ENCODE results near the gene VSIG10L2.

VSIG10L2 gene

GRCh38 chr11:125990244-125990643, 44.4 kb downstream of the VSIG10L2 start:
- POLR2A ChIA-PET: no interaction called here
- CTCF ChIA-PET: no interaction called here
- TF ChIP-seq, protein P1, sequence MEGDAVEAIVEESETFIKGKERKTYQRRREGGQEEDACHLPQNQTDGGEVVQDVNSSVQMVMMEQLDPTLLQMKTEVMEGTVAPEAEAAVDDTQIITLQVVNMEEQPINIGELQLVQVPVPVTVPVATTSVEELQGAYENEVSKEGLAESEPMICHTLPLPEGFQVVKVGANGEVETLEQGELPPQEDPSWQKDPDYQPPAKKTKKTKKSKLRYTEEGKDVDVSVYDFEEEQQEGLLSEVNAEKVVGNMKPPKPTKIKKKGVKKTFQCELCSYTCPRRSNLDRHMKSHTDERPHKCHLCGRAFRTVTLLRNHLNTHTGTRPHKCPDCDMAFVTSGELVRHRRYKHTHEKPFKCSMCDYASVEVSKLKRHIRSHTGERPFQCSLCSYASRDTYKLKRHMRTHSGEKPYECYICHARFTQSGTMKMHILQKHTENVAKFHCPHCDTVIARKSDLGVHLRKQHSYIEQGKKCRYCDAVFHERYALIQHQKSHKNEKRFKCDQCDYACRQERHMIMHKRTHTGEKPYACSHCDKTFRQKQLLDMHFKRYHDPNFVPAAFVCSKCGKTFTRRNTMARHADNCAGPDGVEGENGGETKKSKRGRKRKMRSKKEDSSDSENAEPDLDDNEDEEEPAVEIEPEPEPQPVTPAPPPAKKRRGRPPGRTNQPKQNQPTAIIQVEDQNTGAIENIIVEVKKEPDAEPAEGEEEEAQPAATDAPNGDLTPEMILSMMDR (IDR thresholded peaks at IDR 0.05; ENCODE audit: control extremely low read depth, extremely low read depth, low read depth, missing control alignments): no peak
- no peak for DNase-seq (ENCODE audit: extremely low spot score)

DNA sequence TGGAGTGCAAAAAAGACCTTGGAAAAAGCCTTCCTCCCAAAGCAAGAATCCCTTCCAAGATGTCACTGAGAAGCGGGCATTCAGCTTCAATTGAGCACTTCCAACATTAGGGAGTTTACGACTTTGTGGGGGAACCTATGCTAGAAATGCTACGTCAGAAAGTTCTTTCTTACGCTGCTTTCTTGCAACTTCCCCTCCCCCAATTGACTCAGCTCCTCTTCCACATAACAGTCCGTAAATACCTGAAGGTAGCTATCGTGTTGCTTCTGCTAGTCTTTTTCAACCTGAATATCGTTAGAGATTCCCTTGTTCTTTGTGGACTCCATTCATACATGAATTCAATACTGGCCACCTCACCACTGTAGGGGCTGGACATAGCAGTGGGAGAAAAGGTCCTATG, 47.0 kb downstream of the VSIG10L2 start:
- ChIA-PET POLR2A (no interaction called here), CTCF (no interaction called here)
- TF ChIP-seq, protein P1 (IDR thresholded peaks at IDR 0.05; ENCODE audit: control extremely low read depth, extremely low read depth, low read depth, missing control alignments): no peak
- DNase-seq (ENCODE audit: extremely low spot score): no peak

- CTCF ChIA-PET: no interaction called here
- POLR2A ChIA-PET: no interaction called here
- no peak for DNase-seq (ENCODE audit: extremely low spot score)
- TF ChIP-seq, protein P1 (IDR thresholded peaks at IDR 0.05; ENCODE audit: control extremely low read depth, extremely low read depth, low read depth, missing control alignments): no peak
Observed at GRCh38 chr11:125994509-125994908, 48.7 kb downstream of the VSIG10L2 start.

GRCh38 chr11:125995313-125995712, 49.5 kb downstream of the VSIG10L2 start:
- ChIA-PET CTCF (interaction anchor here (1.7 kb wide), 1 partner anchor 11 kb away, joined by 4 read pairs; no protein-coding TSS in a partner anchor), POLR2A (no interaction called here)
- TF ChIP-seq, protein P1 (IDR thresholded peaks at IDR 0.05; ENCODE audit: control extremely low read depth, extremely low read depth, low read depth, missing control alignments): no peak
- peak; percentile 45 for DNase-seq (ENCODE audit: extremely low spot score)

DNA sequence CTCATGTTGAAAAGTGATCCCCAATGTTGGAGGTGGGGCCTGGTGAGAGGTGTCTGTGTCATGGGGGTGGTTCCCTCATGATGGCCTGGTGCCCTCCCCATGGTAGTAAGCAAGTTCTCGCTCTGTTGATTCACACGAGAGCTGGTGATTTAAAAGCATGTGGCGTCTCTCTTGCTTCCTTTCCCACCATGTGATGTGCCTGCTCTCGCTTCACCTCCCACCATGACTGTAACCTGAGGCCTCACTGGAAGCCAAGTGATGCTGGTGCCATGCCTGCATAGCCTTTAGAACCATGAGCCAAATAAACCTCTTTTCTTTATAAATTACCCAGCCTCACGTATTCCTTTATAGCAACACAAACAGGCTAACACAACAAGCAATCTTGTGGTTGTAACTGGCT, 52.4 kb downstream of the VSIG10L2 start:
- ChIA-PET POLR2A (no interaction called here), CTCF (interaction anchor here (1.4 kb wide), 1 partner anchor 195 kb away, joined by 6 read pairs; no protein-coding TSS in a partner anchor)
- TF ChIP-seq, protein P1 (IDR thresholded peaks at IDR 0.05; ENCODE audit: control extremely low read depth, extremely low read depth, low read depth, missing control alignments): no peak

DNA sequence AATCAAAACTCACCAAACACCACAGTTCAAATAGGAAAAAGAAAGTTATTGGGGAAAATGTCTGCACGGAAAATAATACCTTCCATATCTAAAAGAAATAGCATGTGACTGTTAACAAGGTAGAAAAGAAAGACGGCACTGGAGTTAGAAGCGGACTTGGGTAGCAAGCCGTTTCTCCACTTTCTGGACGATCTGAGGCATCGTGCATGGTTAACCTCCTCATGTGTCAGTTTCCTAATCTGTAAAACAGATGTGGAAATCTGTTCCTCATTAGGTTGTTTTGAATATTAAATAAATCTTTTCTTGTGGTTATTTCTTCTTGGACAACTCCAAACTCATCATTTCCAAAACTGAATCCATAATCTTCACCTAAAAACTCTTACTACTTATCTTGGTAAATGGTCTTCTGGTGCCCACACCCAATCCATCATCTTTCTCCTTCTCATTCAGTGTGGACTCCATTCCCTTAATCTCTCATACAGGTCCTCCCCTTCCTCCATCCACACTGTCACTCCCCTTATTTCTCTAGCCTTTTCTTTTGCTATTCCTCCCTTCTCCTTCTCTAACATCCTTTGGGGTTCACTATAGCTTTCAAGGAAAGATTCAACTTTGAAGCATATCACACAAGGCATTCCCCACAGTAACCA, 53.5 kb downstream of the VSIG10L2 start:
- POLR2A ChIA-PET: no interaction called here
- TF ChIP-seq, protein P1 (IDR thresholded peaks at IDR 0.05; ENCODE audit: control extremely low read depth, extremely low read depth, low read depth, missing control alignments): no peak
- CTCF ChIA-PET: interaction anchor here (0.8 kb wide), 1 partner anchor 12 kb away, joined by 3 read pairs; no protein-coding TSS in a partner anchor
- no peak for DNase-seq (ENCODE audit: extremely low spot score)

More for the DNA sequence above, 52.4 kb downstream of the VSIG10L2 start:
- DNase-seq (ENCODE audit: extremely low spot score): no peak

Data from GM10248 (cell line).